Measurements from ENCODE around the gene SETD3.

The SETD3 gene

DNA sequence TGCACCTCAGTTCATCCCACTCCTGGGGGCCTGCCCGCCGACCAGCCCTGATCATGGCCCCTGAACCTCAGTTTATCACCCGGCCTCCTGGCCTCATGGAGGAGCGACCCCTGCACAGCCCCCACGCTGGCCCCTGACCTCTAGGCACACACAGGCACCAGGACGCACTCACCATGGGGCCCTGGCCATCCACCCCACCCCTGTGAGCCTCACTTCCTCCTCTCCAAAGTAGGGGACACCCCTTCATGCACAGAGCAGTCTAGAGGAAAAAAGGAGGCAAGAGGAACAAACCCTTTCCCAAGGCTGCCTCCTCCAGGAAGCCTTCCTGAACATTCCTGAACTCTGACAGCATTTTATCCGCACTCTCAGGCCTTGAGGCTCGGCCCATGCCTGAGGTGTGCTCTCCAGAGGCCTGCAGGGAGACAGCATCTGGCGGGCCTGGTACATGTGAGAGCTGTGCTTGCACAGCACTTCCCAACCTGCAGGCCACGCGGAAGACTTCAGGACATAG is 40.0 kb upstream of the SETD3 start:
- H3K27ac Mint-ChIP-seq = no peak overlapping the region
- H3K4me1 Mint-ChIP-seq (ENCODE audit: low read depth) = peaks cover 7% of the 10 kb centered on the region
- H3K27me3 Mint-ChIP-seq (ENCODE audit: low read depth) = no peaks in the 10 kb centered on the region
- H3K9me3 Mint-ChIP-seq = no peaks in the 10 kb centered on the region
- H3K4me3 Mint-ChIP-seq = no peak overlapping the region
- H3K36me3 Mint-ChIP-seq (ENCODE audit: low read depth) = no peaks in the 10 kb centered on the region

DNA sequence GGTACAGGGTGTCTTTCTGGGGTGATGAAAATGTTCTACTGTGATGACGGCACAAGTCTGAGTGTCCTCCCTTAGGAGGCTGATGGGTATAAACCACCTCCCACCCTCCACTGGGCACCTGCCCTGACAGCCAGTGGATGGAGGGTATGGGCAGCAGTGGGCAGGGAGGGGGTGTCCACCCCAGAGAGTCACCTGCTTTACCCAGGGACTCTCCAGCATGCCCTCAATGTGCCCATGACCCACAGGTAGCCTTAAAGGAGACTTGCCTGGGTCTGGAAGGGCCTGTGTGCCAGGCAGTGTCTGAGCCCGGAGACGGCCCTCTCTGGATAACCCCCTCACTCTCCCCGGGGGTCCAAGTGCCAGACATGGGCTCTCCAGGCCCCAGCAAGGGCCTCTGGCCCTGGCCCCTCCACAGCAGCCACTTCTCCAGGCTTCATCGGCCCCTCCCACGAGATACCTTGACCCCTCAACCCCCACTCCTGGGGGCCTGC is 39.3 kb upstream of the SETD3 start:
- no peaks in the 10 kb centered on the region for H3K36me3 Mint-ChIP-seq (ENCODE audit: low read depth)
- H3K27me3 Mint-ChIP-seq (ENCODE audit: low read depth) = no peaks in the 10 kb centered on the region
- H3K4me1 Mint-ChIP-seq (ENCODE audit: low read depth) = peaks cover 3% of the 10 kb centered on the region
- no peak overlapping the region for H3K4me3 Mint-ChIP-seq
- no peaks in the 10 kb centered on the region for H3K9me3 Mint-ChIP-seq
- H3K27ac Mint-ChIP-seq = no peak overlapping the region

DNA sequence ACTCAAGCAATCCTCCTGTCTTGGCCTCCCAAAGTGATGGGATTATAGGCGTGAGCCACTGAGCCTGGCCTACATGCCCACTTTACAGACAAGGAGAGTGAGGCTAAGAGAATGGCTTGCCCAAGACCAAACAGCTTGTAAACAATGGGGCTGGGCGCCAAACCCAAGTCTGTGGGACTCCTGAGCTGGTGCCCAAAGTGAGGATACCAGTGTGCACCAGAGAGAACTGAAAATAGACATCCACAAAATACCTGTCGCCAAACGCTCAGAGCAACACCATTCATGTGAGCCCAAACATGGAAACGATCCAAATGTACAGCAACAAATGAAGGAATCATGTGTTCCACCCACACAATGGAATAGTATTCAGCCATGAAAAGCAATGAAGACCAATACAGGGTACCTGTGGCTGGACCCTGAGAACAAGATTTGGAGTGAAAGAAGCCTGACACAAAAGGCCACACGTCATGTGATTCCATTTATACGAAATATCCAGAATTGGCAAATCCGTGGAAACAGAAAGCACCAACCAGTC is 38.8 kb upstream of the SETD3 start:
- Mint-ChIP-seq H3K27me3 (ENCODE audit: low read depth) (no peaks in the 10 kb centered on the region), H3K27ac (no peak overlapping the region), H3K36me3 (ENCODE audit: low read depth) (no peaks in the 10 kb centered on the region), H3K9me3 (no peaks in the 10 kb centered on the region), H3K4me3 (no peak overlapping the region), H3K4me1 (ENCODE audit: low read depth) (no peaks in the 10 kb centered on the region)

DNA sequence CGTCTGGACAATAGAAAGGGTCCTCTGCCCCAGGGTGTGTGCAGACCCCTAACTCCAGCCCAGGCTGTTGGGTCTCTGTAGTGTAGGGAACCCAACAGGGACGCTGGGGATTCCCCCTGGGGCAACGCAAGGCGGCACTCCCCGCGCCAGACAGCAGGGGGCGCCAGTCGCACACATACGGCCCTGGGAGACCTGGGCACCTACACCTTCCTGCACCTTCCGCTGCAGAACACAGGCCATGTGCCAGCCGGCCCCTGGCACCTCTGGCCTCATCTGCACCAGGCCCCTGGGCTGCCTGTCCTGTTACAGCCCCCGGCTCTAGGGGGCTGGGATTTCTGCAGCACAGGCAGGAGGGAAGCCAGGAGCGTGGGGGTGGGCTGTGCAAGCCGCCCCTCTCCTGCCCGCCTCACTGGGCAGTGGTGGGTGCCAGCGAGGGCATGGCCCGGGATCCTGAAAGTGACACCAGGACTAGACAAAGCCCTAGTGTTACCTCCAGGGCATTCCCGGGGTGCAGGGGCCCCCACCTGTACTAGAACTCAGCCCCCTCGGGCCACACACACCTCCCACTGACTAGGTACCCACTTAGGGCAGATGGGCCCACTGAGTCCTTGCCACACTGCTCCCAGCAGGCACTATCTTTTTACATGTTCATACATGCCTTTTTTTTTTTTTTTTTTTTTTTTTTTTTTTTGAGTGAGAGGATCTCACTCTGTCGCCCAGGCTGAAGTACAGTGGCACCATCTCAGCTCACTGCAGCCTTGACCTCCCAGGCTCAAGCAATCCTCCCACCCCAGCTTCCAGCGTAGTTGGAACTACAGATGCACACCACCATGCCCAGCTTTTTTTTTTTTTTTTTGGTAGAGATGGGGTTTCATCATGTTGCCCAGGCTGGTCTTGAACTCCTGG is 38.0 kb upstream of the SETD3 start:
- Mint-ChIP-seq H3K4me1 (ENCODE audit: low read depth) (no peaks in the 10 kb centered on the region), H3K27me3 (ENCODE audit: low read depth) (no peaks in the 10 kb centered on the region), H3K9me3 (no peaks in the 10 kb centered on the region), H3K27ac (no peak overlapping the region), H3K4me3 (no peak overlapping the region), H3K36me3 (ENCODE audit: low read depth) (peaks cover 2% of the 10 kb centered on the region)

DNA sequence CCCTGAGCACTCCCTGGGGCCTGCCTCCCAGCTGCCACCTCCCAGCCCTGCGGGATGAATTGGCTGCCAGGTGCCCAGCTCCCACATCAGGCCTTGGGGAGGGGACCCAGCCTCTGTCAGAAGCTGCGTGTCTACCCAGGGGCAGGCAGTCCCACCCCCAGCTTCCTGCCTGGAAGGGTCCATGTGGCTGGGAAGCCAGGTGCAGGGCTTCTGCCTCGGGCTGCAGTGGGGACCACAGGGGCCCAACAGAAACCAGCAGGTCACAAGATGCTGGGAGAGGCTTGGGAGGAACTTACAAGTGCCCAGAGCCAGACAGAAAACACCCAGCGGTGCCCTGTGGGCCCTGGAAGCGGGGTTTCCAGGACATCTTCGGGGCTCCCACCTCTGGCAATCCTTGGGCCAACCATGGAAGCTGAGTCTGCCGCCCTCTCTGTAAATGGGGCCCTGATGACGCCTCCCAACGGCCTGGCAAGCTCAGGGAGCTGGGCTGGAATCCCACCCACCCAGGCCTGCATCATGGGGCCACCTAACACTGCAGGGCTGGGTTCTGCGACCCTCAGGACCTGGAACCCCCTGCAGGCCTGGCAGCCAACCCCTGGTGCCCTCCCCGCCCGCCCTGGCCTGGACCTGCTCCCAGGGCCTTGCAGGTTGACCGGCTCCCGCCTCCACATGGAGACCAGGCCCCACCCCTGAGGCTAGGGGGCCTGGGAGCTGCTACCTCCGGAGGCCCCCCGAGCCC is 37.2 kb upstream of the SETD3 start:
- Mint-ChIP-seq H3K36me3 (ENCODE audit: low read depth) (peaks cover 2% of the 10 kb centered on the region), H3K4me3 (no peak overlapping the region), H3K4me1 (ENCODE audit: low read depth) (no peaks in the 10 kb centered on the region), H3K9me3 (no peaks in the 10 kb centered on the region), H3K27ac (no peak overlapping the region), H3K27me3 (ENCODE audit: low read depth) (no peaks in the 10 kb centered on the region)

DNA sequence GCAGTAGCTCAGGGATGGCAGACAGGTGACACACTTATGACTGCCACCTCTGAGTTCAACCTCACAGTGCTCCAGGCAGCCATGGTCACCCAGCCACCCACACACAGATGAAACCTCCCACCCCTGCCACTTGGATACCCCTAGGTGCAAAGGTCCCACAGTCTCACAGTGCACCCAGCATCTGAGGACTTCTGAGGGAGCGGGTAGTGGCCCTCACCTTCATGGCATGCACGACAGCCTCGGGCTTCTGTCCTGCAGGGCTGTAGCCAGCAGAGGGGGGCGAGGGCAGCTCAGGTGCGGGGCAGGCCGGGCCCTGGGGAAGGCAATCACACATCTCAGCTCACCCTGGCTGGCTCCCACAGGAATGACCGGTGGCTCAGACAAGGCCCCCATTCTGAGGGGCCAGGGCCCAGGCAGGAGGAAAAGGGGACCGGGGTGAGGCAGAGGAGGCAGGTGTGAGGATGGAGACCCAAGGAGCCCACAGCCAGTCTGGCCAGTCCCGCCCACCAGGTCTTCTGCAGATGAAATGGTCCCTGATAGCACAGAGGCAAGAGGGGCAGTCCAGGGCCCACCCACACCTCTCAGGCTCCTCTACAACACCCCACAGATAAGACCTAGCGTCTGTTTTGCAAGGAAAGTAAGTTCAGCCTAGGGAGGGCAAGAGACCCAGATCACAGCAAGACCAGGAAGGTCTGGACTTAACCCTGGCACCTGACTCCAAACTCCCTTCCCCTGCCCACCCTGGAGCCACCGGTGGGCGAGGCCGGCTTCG is 36.4 kb upstream of the SETD3 start:
- H3K27ac Mint-ChIP-seq = no peak overlapping the region
- peaks cover 2% of the 10 kb centered on the region for H3K36me3 Mint-ChIP-seq (ENCODE audit: low read depth)
- no peaks in the 10 kb centered on the region for H3K27me3 Mint-ChIP-seq (ENCODE audit: low read depth)
- H3K9me3 Mint-ChIP-seq = no peaks in the 10 kb centered on the region
- H3K4me3 Mint-ChIP-seq = no peak overlapping the region
- H3K4me1 Mint-ChIP-seq (ENCODE audit: low read depth) = no peaks in the 10 kb centered on the region

DNA sequence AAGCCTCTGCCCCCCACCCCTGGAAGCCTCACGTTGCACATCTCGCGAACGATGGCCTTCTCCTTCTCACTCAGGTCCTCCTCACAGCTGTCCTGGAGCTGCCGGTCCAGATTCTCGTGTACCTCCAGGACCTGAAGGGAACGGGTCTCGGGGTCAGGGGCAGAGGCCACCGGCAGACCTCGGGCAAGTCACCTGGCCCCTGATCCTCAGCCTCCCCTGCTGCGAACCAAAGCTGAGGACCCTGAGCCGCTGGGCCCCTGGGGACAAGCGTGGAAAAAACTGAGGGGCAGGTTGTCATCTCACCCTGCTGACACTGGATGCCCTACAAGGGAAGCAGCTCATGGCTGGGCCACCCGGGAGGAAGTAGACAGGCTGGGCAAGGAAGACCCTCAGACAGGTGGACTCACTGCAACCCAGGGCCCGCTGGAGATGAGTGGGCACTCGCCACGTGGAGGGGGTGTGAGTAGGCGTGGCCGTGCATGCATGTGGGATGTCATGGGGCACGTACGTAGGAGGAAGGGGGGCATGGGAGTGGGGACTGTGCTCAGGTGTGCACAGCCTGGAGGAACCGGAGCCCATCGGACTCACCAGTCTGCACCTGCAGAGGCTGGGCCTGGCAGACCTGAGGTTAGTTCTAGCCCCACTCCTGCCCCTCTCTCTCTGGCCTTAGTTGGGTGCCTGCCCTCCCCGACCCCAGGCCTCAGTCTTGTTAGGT is 35.7 kb upstream of the SETD3 start:
- peaks cover 2% of the 10 kb centered on the region for H3K36me3 Mint-ChIP-seq (ENCODE audit: low read depth)
- H3K27me3 Mint-ChIP-seq (ENCODE audit: low read depth) = no peaks in the 10 kb centered on the region
- no peaks in the 10 kb centered on the region for H3K4me1 Mint-ChIP-seq (ENCODE audit: low read depth)
- H3K4me3 Mint-ChIP-seq = no peak overlapping the region
- H3K27ac Mint-ChIP-seq = no peak overlapping the region
- no peaks in the 10 kb centered on the region for H3K9me3 Mint-ChIP-seq

DNA sequence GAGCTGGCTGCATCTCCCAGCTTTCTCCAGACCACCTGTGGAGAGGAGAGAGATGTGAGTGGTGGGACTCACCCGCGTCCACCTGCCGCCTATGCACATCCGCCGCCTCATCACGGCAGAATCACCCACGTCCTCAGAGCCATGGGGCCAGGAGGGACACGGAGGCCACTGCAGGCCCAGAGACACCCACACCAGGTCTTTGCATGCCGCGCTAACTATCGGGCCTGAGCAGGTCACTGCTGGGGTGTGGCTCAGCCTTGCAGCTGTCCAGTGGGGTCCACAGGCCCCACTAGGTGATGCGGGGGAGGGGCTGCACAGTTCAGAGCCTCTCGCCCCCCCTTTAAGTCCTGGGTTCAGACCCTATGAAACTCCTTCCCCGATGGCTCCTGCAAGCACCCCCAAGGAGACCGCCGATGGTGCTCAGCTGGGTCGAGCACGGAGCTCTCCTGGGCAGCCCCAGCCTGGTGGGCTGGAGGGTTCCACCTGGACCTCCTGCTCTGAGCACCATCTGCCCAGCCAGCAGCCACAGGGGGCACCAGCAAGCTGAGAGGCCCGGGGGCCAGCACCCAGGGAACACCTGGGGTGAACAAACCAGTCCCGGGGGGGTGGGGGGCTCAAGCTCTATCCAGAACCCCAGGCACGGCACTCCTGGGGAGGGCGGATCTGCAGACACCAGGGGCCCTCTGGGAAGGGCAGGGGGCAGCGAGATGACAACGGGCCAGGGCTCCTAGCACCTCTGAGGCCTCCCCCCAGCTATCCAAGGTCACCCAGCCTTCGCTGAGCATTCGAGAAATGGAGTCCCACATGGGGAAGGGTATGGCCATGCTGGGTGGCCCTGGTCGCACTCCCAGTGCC is 34.9 kb upstream of the SETD3 start:
- peaks cover 2% of the 10 kb centered on the region for H3K36me3 Mint-ChIP-seq (ENCODE audit: low read depth)
- no peak overlapping the region for H3K4me3 Mint-ChIP-seq
- H3K4me1 Mint-ChIP-seq (ENCODE audit: low read depth) = no peaks in the 10 kb centered on the region
- H3K27me3 Mint-ChIP-seq (ENCODE audit: low read depth) = no peaks in the 10 kb centered on the region
- no peaks in the 10 kb centered on the region for H3K9me3 Mint-ChIP-seq
- no peak overlapping the region for H3K27ac Mint-ChIP-seq

DNA sequence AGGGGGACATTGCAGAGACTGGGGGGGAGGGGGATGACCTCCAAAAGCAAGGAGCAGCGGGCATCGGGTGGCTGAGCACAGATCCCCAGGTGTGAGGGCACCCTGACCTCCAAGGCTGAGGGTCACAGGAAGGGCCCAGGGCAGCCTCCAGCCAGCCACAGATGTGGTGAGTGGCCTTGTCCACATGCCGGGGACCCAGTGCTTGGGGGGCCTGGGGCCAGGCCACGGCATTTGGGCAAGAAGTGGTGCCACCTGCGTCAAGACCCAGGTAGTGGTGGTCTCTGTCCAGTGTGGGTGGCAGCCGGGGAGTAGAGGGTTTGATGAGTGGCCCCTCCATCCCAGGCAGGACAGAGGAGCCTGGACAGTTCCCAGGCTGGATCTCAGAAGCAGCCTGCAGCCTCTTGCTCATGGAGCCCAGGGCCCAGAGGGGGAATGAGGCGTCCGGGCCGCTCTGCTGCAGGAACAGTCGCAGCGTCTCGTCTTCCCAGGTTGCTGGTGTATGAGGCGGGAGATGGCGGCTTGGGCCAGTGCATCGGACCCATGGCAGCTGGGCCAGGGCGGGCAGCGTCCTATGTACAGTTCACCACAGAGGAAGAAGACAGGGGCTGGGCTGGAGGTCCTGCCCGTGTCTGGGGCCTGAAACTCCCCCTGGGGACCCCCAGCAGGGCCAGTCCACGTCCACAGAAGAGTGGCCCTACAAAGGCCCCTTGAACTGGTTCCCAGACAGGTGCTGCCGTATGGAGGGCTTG is 34.1 kb upstream of the SETD3 start:
- Mint-ChIP-seq H3K36me3 (ENCODE audit: low read depth) (peaks cover 2% of the 10 kb centered on the region), H3K27me3 (ENCODE audit: low read depth) (no peaks in the 10 kb centered on the region), H3K27ac (no peak overlapping the region), H3K4me3 (no peak overlapping the region), H3K9me3 (no peaks in the 10 kb centered on the region), H3K4me1 (ENCODE audit: low read depth) (no peaks in the 10 kb centered on the region)

DNA sequence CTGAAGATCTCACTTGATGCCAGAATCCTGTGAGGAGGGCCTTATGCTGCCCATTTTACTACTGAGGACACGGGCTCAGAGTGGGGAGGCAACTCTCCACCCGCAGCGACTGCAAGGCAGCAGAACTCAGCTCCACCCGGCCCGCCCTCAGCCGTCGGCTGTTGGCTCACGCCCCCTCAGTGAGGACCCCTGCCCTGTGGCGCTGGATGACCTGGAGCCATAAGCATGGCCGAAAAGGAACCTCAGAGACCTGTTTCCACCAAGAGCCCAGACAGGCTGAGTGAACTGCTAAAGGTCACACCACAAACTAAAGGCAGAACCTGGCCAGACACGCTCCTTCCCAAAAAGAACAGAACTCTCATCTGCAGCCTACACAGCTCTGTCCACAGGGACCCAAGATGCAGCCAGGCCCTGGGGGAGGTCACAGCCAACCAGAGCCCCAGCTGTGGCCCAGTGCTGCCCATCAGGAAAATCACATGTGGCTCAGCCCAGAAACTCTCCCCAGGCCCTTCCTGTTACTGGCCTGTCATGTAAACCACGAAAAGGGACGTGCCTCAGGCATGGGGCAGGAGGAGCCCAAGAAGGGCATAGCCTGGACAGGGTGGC is 33.4 kb upstream of the SETD3 start:
- Mint-ChIP-seq H3K27ac (no peak overlapping the region), H3K27me3 (ENCODE audit: low read depth) (no peaks in the 10 kb centered on the region), H3K4me3 (no peak overlapping the region), H3K36me3 (ENCODE audit: low read depth) (peaks cover 6% of the 10 kb centered on the region), H3K9me3 (no peaks in the 10 kb centered on the region), H3K4me1 (ENCODE audit: low read depth) (no peaks in the 10 kb centered on the region)

DNA sequence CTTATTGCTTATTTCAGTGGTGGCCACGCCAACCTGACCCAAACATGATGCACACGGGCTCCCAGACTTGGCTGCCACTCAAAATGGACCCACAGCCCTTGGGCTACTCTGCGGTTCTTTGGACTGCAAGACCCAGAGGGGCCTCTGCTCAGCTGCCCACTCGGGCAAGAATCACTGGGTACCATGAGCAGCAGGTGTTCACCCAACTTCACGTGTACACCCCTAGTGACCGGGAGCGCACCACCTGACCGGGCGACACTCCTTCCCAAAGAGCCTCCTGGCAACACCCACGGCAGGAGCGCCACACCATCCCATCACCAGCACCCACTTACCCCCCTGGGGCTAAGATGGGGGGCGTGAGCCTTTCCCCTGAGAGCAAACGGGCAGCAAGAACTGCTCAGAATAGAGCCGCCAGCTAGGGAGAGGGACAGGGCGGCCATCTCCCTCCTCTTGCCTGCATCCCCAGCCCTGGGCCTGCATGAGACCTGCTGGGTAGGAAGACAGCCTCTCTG is 32.6 kb upstream of the SETD3 start:
- Mint-ChIP-seq H3K4me3 (no peak overlapping the region), H3K36me3 (ENCODE audit: low read depth) (peaks cover 9% of the 10 kb centered on the region), H3K4me1 (ENCODE audit: low read depth) (no peaks in the 10 kb centered on the region), H3K9me3 (no peaks in the 10 kb centered on the region), H3K27me3 (ENCODE audit: low read depth) (no peaks in the 10 kb centered on the region), H3K27ac (no peak overlapping the region)

DNA sequence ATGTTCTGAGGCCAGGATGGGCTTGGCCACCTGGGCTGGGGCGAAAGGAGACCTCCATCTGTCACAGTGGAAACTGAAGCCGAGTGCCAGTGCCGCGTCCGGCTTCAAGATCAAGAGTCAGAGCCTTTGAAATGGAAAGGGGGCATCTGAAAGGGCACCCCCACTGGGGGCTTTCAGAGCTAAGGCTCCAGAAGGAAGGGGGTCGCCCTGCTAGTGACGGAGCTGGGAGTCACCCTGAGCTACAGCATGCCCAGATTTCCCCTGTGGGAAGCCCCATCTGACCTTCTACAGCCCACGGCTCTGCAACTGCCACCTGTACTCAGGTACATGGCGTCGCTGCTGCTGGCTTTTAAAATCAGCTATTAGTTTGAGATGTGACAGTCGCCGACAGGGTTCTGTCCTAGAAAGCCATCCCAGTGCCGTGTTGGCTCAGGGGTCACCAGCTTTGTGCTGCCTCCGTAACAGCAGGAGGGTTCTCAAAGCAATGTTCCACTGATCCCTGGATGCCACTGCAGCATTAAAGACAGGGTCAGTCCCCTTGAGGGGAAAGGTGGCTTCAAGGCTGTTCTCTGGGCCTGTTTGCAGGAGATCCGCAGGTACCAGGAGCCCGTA is 32.0 kb upstream of the SETD3 start:
- H3K27ac Mint-ChIP-seq = no peak overlapping the region
- H3K9me3 Mint-ChIP-seq = no peaks in the 10 kb centered on the region
- no peaks in the 10 kb centered on the region for H3K4me1 Mint-ChIP-seq (ENCODE audit: low read depth)
- H3K27me3 Mint-ChIP-seq (ENCODE audit: low read depth) = no peaks in the 10 kb centered on the region
- no peak overlapping the region for H3K4me3 Mint-ChIP-seq
- peaks cover 10% of the 10 kb centered on the region for H3K36me3 Mint-ChIP-seq (ENCODE audit: low read depth)
